Kidney epithelial cell (primary cell): ENCODE measurements around the gene ABCB4. TPM values are rescaled to one million over a fixed set of nuclear protein-coding genes. Genes with fewer than 3 reads are reported as not detected.
"Not testable (repeated sequence)": the region's sequence is repeated elsewhere in the genome, so short reads cannot be mapped to it uniquely, and the experiment has no call there.

Experiments
- DNase-seq: peaks from one replicate; pipeline ENCODE4 v3.0.0-alpha.2; 2010; ENCODE audit warnings: low read depth
- H3K27me3 ChIP-seq: 2 replicates; pipeline ENCODE4 v1.6.0; 2011; ENCODE audit warnings: low read length; ENCODE audit not compliant: control insufficient read depth, insufficient read depth
- H3K36me3 ChIP-seq: 2 replicates; pipeline ENCODE4 v1.5.1; 2011; ENCODE audit warnings: low read length; ENCODE audit not compliant: control insufficient read depth, insufficient read depth
- H3K4me3 ChIP-seq: 2 replicates; pipeline ENCODE4 v1.5.1; 2011; ENCODE audit warnings: low read depth, mild to moderate bottlenecking, control low read depth, low read length
- CTCF ChIP-seq: IDR thresholded peaks from 2 replicates; pipeline ENCODE4 v1.5.1; 2011; ENCODE audit warnings: mild to moderate bottlenecking, moderate library complexity, low read length, control low read depth, inconsistent platforms; ENCODE audit not compliant: insufficient read depth, poor library complexity, severe bottlenecking
- total RNA-seq: library from RNA; depleted of rRNA; stranded (reverse); fragments of >200 nt; gene quantifications from 2 replicates; pipeline ENCODE4 v1.2.3, GENCODE V29; 2015

The ABCB4 gene
- total RNA-seq, 1 donor from 2014 or later = 6.4 TPM

GRCh38 chr7:87474533-87475358 is 734 bp downstream of the ABCB4 start:
- no peaks in the 10 kb centered on the region for H3K27me3 ChIP-seq
- H3K4me3 ChIP-seq = peak overlapping the region; percentile 55
- H3K36me3 ChIP-seq = no peaks in the 10 kb centered on the region
- DNase-seq = peak; percentile 67
- TF ChIP-seq CTCF = no peak

DNA sequence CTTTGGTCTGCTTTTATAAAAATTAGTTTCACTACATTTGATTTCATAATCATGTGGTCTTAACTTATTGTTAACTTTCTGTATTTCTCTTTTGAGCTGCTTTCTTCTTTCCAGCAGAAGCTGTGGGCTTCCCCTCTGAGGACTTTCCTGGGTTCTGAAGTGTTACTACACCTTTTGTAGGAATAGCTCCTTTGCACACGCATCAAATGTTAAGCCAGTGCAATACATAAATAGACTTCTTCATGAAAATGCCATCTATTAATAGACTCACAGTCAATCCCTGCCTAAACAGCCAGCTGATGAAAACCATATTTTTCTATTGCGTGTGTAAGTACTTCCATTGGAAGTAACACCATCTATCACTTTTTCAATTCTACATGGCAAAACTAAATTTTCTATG is 1.5 kb downstream of the ABCB4 start:
- no peaks in the 10 kb centered on the region for H3K27me3 ChIP-seq
- H3K4me3 ChIP-seq = no peak overlapping the region
- TF ChIP-seq CTCF = no peak
- DNase-seq = no peak
- H3K36me3 ChIP-seq = no peaks in the 10 kb centered on the region

DNA sequence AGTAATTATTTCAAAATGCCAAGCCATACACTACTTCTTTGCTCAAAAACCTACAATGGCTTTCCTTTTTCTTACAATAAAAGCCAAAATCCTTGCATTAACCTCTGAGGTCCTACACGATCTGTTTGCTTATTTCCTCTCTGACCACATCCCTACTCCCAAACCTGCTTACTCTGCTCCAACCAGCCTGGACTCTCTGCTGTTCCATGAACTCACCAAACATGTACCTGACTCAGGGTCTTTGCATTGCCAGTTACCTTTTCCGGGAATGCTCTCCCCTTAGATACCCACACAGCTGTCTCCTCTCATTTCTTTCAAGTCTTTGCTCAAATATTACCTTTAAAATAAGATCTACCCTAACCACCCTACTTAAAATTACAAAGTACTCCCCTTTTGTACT is 2.3 kb downstream of the ABCB4 start:
- no peaks in the 10 kb centered on the region for H3K27me3 ChIP-seq
- TF ChIP-seq CTCF = no peak

GRCh38 chr7:87471473-87471872 is 4.0 kb downstream of the ABCB4 start:
- Histone ChIP-seq H3K27me3 (no peaks in the 10 kb centered on the region), H3K4me3 (no peak overlapping the region), H3K36me3 (no peaks in the 10 kb centered on the region)
- no peak for TF ChIP-seq CTCF
- DNase-seq = no peak

More for the DNA sequence above, 2.3 kb downstream of the ABCB4 start:
- Histone ChIP-seq H3K36me3 (no peaks in the 10 kb centered on the region), H3K4me3 (no peak overlapping the region)
- DNase-seq = no peak

DNA sequence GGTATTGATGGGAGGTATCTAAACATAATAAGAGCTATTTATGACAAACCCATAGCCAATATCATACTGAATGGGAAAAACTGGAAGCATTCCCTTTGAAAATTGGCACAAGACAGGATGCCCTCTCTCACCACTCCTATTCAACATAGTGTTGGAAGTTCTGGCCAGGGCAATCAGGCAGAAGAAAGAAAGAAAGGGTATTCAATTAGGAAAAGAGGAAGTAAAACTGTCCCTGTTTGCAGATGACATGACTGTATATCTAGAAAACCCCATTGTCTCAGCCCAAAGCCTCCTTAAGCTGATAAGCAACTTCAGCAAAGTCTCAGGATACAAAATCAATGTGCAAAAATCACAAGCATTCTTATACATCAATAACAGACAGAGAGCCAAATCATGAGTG is 6.3 kb downstream of the ABCB4 start:
- H3K4me3 ChIP-seq, H3K36me3 ChIP-seq, DNase-seq, H3K27me3 ChIP-seq: not testable (repeated sequence)

DNA sequence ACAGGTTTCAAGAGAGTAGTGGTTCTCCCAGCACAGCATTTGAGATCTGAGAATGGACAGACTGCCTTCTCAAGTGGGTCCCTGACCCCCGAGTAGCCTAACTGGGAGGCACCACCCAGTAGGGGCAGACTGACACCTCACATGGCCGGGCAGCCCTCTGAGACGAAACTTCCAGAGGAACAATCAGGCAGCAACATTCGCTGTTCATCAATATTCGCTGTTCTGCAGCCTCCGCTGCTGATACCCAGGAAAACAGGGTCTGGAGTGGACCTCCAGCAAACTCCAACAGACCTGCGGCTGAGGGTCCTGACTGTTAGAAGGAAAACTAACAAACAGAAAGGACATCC is 10.0 kb downstream of the ABCB4 start:
- DNase-seq, H3K36me3 ChIP-seq, H3K27me3 ChIP-seq, H3K4me3 ChIP-seq: not testable (repeated sequence)

DNA sequence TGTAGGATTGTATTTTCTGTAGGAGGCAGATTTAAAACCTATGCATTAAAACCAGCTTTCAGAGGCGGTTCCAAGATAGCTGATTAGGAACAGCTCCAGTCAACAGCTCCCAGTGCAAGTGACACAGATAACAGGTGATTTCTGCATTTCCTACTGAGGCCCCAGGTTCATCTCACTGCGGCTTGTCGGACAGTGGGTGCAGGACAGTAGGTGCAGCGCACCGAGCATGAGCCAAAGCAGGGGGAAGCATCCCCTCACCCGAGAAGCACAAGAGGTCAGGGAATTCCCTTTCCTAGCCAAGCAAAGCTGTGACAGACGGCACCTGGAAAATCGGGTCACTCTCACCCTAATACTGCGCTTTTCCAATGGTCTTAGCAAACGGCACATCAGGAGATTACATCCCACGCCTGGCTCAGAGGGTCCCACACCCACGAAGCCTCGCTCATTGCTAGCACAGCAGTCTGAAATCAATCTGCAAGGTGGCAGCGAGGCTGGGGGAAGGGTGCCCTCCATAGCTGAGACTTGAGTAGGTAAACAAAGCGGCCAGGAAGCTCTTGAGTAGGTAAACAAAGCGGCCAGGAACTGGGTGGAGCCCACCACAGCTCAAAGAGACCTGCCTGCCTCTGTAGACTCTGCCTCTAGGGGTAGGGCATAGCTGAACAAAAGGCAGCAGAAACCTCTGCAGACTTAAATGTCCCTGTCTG is 10.5 kb downstream of the ABCB4 start:
- H3K4me3 ChIP-seq, H3K36me3 ChIP-seq: not testable (repeated sequence)

More for the DNA sequence above, 10.5 kb downstream of the ABCB4 start:
- not testable (repeated sequence) for DNase-seq, H3K27me3 ChIP-seq
